Glomerular visceral epithelial cell (primary cell): ENCODE results near the gene RNF32.
"Not testable (repeated sequence)": the region's sequence is repeated elsewhere in the genome, so short reads cannot be mapped to it uniquely, and the experiment has no call there.

Experiments used
- DNase-seq: peaks from one replicate; pipeline ENCODE4 v3.0.0-alpha.2; 2016; ENCODE audit errors: extremely low spot score

The RNF32 gene

GRCh38 chr7:156675721-156676120 is 35.1 kb downstream of the RNF32 start:
- DNase-seq: no peak

DNA sequence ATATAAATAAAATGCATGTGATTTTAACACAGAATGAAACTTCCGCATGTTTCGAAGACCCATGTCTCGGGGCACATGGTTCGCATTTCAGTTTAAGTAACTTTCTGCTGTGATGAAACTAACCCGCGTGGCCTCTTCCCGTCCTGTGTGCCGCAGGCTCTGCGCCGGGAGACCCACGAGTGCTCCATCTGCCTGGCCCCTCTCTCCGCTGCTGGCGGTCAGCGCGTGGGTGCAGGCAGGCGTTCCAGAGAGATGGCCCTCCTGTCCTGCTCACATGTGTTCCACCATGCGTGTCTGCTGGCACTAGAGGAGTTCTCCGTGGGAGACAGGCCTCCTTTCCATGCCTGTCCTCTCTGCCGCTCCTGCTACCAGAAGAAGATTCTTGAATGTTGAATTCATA is 35.7 kb downstream of the RNF32 start:
- DNase-seq: no peak

DNA sequence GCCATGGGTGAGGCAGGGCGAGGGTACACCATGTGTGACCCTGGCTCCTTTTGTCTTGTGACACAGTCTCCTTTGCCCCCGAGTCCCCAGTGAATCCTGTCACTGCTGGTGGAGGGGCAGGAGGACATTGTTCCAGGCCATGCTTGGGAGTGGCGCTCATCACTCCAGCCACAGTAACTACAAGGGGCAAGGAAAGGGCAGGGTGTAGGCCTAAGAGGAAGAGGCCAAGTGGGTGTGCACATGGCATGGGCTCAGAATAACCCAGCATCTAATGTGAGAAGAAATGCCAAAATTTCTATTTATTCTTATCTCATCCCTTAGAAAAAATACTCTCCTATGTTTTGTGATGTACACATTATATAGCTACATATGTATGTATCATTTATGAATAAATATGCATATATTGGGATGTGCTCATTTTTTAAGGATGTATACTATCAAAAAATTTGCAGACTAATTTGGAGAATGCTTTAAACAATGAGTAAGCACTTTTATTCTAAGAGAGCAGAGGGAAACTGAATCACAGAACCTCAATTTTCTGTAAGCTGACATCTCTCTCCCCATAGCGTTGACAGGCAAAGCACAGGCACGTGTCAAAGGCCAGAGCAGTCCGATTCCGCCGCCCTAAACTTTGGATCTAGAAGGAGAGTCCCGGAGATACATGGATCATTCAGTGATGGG is 36.9 kb downstream of the RNF32 start:
- DNase-seq: no peak

GRCh38 chr7:156680281-156680680 is 39.7 kb downstream of the RNF32 start:
- no peak for DNase-seq

DNA sequence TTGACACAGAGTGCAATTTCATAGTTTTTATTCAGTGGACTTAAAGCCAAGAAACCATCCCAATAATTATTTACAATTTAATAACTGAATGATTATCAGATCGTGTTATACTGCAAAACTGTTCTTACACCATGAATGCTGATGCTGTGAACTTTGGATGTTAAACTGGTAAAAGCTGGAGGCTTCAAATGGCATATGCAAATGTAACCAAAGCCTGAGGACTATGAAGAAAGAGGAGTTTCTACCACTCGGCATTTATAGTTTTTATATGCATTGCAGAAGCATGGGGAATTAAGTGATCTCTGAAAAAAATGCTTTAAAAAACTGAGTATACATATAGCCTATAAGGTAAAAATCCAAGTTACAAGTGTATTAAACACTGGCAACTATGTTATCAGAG is 42.4 kb downstream of the RNF32 start:
- no peak for DNase-seq

GRCh38 chr7:156684251-156684650 is 43.7 kb downstream of the RNF32 start:
- DNase-seq: no peak

GRCh38 chr7:156684661-156685060 is 44.1 kb downstream of the RNF32 start:
- DNase-seq: no peak

- DNase-seq: no peak
Measured at GRCh38 chr7:156691764-156692163, 51.2 kb downstream of the RNF32 start.

- no peak for DNase-seq
Measured at GRCh38 chr7:156692849-156693248, 52.3 kb downstream of the RNF32 start.

DNA sequence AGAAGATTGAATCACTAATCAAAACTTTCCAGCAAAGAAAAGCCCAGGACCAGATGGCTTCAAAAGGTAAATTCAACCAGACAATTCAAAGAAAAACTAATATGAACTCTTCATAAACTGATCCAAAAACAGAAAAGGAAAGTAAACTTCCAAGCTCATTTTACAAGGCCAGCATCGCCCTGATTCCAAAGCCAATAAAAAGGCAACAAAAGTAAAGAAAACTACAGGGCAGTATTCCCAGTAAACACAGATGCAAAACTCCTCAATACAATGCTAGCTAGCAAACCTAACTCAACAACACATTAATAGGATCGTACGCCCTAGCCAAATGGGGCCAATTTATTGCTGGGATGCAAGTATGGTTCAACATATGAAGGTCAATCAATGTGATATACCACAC is 53.1 kb downstream of the RNF32 start:
- DNase-seq: no peak

- DNase-seq: not testable (repeated sequence)
Measured at GRCh38 chr7:156697283-156697682, 56.7 kb downstream of the RNF32 start.

DNA sequence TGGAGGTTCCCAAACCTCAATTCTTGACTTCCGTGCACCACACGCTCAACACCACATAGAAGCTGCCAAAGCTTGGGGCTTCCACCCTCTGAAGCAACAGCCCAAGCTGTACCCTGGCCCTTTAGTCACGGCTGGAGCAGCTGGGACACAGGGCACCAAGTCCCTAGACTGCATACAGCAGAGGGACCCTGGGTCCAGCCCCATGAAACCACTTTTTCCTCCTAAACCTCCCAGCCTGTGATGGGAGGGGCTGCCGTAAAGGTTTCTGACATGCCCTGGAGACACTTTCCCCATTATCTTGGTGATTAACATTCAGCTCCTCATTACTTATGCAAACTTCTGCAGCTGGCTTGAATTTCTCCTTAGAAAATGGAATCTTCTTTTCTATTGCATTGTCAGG is 57.9 kb downstream of the RNF32 start:
- DNase-seq: not testable (repeated sequence)

DNA sequence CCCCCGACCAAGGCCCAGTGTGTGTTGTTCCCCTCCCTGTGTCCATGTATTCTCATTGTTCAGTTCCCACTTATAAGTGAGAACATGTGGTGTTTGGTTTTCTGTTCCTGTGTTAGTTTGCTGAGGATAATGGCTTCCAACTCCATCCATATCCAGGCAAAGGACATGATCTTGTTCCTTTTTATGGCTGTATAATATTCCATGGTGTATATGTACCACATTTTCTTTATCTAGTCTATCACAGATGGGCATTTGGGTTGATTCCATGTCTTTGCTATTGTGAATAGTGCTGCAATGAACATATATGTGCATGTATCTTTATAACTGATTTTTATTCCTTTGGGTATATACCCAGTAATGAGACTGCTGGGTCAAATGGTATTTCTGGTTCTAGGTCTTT is 61.2 kb downstream of the RNF32 start:
- not testable (repeated sequence) for DNase-seq

DNA sequence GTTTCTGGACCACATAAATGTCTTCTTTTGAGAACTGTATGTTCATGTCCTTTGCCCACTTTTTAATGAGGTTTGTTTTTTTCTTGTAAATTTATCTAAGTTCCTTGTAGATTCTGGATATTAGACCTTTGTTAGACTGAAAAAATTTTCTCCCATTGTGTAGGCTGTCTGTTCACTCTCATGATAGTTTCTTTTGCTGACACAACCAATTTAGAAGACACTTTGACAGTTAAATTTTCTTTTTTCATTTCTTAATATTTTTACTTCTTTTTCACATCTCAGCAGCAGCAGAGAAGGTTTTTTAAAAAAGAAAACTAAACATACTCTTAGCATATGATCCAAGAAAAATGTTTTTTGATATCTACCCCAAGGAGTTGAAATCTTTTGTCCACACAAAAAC is 61.8 kb downstream of the RNF32 start:
- no peak for DNase-seq

GRCh38 chr7:156703209-156703608 is 62.6 kb downstream of the RNF32 start:
- DNase-seq: no peak

DNA sequence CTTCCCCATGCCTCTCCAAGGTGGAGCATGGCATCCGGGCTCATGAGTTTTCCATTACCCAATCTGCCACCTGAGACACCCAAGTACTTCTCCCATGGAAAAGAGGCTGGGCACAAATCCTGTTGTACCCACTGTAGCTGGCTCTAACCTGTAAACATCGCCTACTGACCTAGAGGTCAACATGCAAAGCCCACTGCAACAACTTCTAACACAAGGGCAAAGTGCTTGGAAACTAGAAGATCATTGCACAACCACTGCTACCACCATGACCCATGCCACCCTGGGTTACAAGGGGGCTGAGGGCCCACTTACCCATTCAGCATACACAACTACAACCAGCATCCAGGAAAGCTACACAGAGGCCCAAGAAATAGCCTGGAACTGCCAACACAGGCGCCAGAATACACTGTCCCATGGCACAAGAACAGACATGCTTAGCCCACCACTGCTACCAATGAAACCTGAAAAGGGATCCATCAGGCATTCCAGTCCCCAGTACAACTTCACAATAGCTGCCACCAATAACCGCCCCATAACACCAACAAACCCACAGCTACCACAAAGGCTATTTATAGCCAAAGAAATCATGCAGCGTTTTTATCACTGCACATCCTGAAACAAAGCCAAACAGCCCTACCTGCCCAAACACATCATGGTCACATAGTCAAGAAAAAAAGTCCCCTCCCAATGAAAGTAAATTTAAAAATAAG is 63.4 kb downstream of the RNF32 start:
- no peak for DNase-seq

DNA sequence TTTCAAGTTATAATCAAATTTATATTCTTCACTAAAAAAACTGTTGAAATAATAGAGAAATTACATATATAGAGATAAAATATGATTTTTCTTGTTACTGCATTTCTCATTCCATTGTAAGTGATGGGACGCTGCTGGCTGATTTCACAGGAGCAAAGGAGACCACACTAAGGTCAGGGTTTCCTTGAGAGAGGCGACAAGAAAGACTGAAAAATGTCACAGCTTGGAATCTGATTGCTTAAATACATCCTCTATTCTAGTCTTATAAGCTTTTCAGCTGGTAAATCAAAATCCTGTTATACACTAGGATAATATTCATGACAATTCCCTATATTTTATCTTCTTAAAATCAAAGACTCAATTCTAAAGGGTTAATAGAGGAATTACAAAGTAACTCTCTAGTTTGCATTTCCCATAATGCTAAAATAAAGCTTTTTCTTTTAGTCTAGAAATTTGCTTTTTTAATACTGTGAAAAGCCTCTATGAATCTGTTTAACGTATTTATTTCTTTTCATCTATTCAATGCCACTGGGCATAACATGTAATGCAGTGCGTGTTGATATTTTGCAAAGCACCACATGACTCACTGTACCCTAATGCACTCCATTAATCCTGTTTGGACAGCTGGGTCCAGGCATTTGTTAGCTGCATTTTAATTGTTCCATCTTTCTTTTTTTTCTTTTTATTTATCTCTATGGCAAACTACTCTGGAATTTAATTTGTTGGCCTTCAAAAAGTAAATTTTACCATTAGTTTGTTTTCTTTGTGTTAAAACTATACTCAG is 81.7 kb downstream of the RNF32 start:
- no peak for DNase-seq

DNA sequence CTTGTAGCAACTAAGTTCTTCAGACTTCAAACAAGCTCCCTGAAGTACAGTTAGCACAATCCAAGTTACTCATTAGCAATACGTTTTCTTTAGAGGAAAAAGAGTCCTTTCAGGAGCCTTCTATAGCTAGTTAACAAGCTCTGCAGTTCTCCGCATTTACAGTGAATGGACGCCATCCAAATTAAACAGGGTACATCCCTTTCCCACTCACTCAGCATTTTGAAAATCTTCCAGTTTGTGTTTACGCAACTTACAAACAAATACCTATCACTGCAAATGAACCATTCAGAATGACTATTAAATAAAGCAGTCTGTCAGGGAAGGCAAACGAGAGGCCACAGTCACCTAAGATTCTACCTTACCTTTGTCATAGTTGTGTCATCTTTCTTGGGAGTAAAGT is 84.5 kb downstream of the RNF32 start:
- DNase-seq: no peak

DNA sequence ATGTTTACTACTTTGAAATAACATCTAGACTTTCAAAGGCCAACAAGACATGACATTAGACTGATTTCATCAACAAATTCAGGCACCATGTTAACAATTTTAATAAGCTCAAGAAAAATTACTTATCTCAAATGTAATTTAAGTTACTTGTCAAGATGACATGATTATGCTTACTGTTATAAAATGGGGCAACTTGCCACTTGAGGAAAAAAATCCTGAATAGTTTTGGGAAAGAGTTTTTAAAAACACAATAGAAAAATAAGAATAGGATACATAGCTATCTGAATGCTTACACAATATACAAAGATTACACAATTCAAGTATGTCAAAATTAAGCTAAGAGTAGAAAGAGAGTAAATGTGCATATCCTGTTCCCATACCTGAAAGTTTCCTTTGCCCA is 85.4 kb downstream of the RNF32 start:
- no peak for DNase-seq
